GM19023 (cell line): Measurements from ENCODE around the gene GAMT.

Source experiments
- ATAC-seq: cut with Tn5 transposase; IDR thresholded peaks from one replicate; pipeline ENCODE4 v1.9.1; 2021; ENCODE audit warnings: mild to moderate bottlenecking, moderate library complexity; ENCODE audit not compliant: unreplicated experiment

Gene GAMT

GRCh38 chr19:1402411-1403070 lies 1.2 kb upstream of the GAMT start:
- no peak for ATAC-seq

DNA sequence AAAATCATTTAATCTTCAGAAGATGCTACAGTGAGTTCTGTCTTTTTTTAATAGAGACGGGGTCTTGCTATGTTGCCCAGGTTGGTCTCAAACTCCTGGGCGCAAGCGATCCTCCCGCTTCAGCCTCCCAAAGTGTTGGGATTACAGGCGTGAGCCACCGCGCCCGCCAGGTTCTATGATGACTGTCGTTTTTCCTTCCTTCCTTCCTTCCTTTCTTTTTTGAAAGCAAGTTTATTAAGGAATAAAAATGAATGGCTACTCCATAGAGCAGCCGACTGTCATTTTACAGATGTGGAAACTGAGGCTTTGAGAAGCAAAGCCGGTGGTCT lies 511 bp upstream of the GAMT start:
- no peak for ATAC-seq

DNA sequence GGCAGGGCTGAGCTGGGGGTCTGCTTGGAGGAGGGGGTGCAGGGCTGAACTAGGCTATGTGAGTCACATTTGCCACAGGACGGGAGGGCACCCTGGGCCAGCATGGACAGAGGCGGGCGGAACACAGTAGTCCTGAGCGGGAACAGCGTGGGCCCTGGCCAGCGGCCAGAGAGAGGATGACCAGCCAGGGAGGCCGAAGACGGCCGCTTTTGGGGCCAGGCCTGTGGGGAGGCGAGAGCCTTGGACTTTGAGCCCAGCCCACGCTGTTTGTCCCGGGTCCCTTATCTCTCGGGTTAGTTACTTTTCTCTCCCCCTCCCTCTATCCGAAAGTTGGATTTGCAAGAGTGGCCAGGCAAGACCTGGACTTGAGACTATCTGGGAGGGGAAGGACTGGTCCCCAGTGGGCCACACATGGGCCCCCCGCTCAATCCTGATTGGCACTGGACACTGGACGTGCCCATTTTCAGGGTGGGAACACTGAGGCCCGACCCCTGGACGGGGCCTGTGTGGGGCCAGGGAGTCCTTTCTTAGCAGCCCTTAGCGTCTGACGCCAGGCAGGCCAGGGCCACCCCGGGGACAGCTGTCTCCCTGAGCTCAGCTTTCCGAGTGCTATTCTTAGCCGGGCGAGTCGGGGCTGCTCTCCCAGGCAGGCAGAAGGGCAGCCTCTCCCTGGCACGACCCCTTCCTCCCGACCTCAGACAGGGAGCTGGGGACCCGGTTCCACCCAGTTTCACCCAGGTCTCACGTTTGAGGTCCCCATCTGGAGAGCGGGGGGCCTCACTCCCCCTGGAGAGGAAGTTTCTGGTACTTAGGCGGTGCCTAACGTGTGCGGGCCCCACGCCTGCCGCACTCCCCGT lies 833 bp downstream of the GAMT start:
- ATAC-seq: no peak

- ATAC-seq: no peak
Observed at GRCh38 chr19:1399745-1400144, 1.6 kb downstream of the GAMT start.

GRCh38 chr19:1399079-1399478 lies 2.3 kb downstream of the GAMT start:
- no peak for ATAC-seq

DNA sequence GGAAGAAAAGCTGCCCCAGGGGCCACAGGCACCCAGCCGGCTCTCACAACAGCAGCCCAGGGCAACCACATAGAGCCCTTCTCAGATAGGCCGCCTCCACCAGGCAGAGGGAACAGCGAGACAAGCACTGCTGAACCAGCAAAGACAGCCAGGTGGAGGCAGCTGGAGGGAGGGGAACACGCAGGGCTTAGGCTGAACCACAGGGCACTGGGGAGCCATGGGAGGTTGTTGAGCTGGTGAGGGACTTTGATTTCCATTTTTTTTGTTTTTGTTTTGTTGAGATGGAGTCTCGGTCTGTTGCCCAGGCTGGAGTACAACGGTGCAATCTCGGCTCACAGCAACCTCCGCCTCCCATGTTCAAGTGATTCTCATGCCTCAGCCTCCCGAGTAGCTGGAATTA lies 3.5 kb downstream of the GAMT start:
- ATAC-seq: no peak

- ATAC-seq: no peak
Observed at GRCh38 chr19:1396768-1397679, 4.3 kb downstream of the GAMT start.

DNA sequence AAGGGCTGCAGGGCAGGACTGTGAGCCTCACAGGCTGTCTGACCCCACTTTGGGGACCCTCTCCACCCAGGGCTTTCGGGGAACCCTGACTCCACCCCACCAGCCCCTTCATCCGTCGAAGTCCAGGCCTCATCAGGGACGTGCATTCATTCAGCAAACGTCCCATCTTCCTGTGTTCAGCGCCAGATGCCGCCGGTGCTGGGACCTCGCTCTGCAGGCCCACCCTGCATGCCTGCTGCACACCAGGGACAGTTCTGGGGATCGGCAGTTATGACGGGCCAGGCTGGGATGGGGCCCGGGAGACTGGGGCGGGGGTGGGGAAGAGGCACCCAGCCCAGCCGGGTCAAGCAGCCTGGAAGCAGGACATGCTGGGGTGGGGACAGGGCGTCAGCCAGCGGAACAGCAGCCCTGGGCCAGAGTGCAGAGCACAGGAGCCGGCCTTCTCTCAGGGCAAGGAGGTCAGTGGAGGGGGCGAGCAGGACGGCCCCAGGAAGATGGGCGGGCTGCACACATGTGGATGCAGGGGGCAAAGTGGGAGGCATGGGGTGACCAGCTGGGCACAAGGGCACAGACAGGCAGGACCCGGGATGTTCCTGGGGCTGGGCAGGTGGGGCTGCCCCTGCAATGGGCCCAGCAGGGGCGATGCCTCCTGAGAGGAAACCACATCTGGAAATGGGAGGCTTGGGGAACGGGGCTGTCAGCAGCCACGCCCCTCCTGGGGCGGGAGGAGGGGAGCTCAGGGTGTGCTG lies 5.1 kb downstream of the GAMT start:
- ATAC-seq: no peak

GRCh38 chr19:1395194-1396018 lies 5.9 kb downstream of the GAMT start:
- no peak for ATAC-seq

- ATAC-seq: no peak
Observed at GRCh38 chr19:1394252-1395193, 6.8 kb downstream of the GAMT start.

GRCh38 chr19:1393841-1394240 lies 7.5 kb downstream of the GAMT start:
- ATAC-seq: no peak

DNA sequence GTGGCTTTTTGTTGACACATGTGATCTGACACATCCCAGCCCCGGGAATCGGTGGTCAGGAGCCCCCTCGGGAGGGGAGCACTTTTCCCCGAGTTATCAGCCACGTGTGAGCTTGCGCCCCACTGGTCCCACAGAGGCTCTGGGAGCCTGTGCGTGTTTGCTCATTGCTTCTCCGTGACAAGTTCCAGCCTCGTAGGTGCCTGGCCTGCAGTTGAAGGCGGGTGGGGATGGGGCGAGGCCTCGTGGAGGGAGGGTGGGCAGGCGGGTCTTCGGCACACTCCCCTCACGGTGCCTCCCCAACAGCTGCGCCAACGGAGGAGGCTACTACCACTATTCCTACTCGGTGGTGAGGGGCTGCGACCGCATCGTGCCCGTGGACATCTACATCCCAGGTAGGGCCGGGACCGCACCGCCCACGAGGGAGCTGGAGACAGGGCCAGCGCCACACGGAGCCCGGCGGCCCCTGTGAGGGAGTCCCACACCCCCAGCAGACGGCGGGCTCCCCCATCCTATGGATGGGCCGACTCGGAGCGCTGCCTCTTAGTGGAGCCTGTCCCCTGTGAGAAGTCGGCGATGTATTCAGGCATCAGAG lies 8.3 kb downstream of the GAMT start:
- no peak for ATAC-seq

DNA sequence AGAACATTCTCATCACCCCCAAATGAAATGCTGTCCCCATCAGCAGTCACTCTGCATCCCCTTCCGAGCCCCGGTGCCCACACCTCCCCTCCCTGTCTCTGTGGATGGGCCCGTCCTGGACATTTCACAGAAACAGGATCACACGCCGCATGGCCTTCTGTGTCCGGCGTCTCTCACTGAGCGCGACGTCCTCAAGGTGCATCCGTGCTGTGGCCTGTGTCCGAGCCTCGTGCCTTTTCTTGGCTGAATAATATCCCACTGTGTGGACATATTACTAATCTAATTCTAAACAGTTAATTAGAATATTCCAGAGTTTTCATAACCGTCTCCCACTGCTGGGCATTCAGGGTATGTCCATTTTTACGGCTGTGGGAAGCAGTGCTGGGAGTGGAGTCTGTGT lies 8.9 kb downstream of the GAMT start:
- ATAC-seq: no peak

DNA sequence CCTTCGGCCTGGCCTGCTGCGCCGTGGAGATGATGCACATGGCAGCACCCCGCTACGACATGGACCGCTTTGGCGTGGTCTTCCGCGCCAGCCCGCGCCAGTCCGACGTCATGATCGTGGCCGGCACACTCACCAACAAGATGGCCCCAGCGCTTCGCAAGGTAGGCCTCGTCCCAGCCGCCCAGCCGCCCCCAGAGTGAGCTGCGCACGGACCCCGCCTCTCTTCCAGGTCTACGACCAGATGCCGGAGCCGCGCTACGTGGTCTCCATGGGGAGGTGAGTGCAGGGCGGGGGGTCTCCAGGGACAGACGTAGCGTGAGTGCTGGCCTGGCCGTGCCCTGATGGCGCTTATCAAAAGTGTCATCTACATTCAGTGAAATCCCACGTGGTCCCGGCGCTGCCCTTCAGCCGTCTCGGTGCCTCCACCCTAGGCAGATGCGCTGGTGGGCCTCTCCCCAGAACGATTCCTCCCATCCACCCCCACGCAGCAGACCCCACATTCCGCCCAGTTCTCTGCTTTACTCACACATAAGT lies 10.4 kb downstream of the GAMT start:
- ATAC-seq: no peak

- no peak for ATAC-seq
Observed at GRCh38 chr19:1389033-1389940, 12.1 kb downstream of the GAMT start.

DNA sequence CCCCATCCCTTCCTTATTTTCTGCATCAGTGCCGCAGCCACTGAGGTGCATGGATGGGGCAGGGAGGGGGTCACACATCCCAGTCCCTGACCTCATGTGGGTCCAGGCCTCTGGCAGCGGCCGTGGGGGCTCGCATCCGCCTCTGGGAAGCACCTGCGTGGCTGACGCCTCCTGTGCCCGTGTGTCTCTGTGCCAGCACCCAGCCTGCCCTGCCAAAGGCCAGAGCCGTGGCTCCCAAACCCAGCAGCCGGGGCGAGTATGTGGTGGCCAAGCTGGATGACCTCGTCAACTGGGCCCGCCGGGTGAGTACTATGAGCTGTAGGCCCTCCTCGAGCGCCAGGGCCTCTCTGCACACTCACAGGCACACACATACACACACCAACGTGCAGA lies 12.7 kb downstream of the GAMT start:
- no peak for ATAC-seq
